Ecto neural progenitor cell (in vitro differentiated cells): ENCODE data around the gene RSBN1L.

ENCODE experiments used
- DNase-seq: peaks from one replicate; pipeline ENCODE4 v3.0.0-alpha.2; 2018; ENCODE audit warnings: low spot score

The RSBN1L gene

GRCh38 chr7:77806425-77806824, 110.2 kb downstream of the RSBN1L start:
- DNase-seq: no peak

DNA sequence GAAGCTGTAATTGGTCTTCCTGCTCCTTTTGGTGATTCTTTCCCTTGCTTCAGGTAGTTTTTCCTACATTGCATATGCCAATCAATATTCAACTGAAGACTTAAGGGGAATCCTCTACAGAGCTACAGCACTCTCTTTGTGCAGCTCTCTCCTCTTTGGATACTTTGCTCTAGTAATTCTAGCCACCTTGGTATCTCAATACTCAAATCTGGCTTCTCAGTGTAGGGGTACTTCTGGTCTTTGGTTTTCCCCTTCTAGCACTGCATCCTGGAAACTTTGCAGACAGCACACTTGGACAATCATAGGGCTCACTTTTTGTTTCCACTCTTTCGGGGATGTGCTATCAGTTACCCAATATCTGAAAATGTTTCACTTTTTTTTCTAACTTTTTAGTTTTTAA, 112.3 kb downstream of the RSBN1L start:
- DNase-seq: no peak

DNA sequence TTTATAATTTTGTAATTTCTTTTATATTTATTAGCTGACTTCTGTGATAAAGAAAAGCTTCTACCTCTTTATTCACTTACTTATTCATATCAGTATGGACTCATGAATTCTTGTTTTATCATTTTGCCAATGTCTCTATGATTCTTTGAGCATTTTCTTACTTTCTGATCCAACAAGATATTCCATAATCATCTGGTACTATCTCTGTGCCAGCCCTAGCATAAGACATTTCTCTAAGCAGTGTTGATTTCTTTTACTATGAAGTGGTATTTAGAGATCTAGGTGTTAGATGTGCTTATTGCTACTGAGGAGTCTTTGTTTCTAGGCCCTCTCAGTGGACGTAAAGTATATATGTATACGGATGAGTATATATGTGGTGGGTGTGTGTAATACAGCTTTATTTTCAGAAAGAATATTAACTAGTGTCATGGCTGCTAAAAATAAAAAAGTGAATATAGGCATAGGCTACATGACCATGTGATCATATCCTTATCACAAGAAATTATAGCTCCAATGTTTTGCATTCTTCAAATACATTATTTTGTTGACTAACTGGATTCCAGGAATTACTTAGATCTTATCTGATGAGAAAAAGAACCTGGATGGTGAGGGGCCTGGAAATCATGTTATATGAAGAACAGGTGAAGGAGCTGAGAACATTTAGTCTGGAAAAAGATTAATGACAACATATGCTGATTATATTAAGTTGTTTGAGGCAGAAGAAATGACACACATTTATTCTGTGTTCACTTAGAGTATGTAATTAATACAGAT, 115.4 kb downstream of the RSBN1L start:
- no peak for DNase-seq

DNA sequence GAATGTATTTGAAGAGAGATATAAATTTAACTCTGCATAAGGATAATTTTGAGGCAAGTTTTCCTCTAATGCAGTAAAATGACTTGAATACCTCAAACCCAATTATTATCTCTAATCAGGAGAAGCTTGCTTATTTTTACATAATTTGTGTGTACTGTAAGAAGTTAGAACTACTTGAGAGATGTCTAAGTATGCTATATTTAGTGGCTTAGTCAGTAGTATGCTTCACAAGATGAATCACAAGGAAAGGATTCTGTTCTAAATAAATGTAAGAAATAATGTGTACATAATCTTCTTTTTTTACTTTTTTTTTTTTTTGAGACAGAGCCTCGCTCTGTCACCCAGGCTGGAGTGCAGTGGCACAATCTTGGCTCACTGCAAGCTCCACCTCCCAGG, 116.0 kb downstream of the RSBN1L start:
- DNase-seq: no peak

DNA sequence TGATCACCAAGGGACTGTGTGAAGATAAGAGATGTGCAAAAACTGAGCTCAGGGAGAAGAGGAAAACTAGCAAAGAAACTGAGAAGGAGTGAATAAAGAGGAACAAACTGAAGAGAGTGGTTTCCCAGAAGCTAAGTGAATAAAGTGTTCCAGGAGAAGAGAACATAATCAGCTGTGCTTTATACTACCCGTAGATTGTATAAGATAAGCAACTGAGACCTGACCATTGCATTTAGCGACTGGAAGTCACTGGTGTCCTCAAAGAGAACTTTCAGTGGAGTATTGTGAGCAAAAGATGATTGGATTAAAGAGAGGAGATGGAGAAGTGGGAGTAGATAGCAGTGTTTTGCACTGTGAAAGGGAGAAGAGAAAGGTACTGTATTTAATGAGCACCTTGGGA, 116.9 kb downstream of the RSBN1L start:
- DNase-seq: no peak

DNA sequence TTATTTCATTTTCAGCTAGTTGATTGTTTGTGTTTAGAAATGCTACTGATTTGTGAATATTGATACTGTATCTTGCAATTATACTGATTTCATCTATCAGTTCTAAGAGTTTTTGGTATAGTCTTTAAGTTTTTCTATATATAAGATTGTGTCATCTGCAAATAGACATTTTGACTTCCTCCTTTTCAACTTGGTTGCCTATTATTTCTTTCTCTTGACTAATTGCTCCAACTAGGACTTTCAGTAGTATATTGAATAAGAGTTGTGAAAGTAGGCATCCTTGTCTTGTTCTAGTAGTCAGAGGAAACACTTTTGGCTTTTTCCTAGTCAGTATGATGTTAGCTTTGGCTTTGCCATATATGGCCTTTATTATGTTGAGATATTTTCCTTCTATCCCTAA, 122.8 kb downstream of the RSBN1L start:
- DNase-seq: no peak

DNA sequence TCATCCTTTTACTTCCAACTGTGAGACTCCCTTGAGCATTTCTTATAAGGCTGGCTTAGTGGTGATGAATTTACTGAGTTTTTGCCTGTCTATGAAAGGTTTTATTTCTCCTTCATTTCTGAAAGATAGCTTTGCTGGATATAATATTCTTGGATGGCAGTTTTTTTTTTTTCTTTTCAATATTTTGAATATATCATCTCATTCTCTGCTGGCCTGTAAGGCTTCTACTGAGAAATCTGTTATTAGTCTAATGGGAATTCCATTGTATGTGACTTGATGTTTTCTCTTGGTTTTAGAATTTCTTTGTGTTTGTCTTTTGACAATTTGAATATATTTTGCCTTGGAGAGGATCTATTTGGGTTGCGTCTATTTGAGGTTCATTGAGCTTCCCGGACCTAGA, 124.7 kb downstream of the RSBN1L start:
- no peak for DNase-seq

- no peak for DNase-seq
These were observed 126.0 kb downstream of the RSBN1L start for GRCh38 chr7:77822269-77822668.

DNA sequence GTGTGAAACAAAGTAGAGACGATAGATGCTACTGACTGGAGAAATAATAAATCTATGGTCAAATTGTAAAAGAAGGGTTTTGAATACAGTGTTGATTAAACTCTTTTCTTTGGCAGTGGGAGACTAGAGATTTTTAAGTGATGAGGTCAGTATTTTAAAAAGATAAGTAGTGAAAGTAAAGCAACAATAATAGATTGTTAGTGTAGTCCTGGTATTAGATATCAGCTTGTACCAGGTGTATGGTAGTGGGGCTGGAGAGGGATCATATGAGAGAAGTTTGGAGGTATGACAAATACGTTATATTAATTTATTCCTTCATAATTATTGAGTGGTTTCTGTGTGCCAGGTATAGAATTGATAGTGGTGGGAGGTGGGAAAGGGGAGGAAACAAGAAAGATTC, 127.5 kb downstream of the RSBN1L start:
- no peak for DNase-seq

DNA sequence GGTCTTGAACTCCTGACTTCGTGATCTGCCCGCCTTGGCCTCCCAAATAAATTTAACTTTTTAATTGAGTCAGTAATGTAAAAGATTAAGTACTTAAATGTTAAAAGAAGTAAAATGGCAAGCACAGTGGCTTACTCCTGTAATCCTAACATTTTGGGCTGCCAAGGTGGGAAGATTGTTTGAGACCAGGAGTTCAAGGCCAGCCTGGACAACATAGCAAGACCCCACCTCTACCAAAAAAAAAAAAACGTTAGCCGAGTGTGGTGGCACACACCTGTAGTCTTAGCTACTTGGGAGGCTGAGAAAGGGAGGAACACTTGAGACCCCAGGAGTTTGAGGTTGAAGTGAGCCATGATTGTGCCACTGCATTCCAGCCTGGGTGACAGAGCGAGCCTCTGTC, 128.4 kb downstream of the RSBN1L start:
- no peak for DNase-seq

DNA sequence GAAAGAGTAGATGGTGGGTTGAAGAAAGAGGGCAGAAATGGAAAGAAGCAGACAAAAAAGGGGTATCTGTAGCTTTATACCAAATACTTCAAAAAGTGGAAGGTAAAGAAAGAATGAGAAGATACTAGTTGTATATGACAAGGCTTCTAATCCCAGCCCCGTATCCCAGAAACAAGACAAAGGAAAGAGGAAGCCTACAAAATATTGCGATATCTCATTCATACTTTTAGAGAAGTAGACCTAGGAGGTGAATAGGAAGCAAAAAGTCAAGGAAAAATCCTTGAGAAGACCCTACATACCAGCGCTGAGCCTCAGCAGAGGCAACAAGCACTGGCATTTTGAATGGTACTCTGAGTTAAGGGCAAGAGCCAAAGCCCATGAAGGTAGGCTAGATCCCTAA, 128.9 kb downstream of the RSBN1L start:
- DNase-seq: no peak

DNA sequence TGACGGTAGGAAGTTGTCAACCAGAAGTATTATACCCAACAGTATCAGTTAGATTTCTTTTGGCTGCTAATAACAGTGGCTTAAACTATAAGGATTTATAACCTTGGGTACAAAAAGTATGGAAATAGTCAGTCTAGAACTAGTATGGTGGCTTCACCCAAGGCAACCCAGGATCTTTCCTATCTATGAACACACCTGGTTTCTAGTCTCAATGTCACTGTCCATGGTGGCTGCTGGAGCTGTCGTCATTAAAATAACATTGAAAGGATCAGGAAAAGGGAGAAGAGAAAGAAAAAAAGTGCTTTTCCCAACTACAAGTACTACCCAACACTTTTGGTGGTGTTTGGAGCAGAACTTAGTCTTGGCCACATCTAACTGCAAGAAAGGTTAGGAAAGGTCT, 130.0 kb downstream of the RSBN1L start:
- no peak for DNase-seq

DNA sequence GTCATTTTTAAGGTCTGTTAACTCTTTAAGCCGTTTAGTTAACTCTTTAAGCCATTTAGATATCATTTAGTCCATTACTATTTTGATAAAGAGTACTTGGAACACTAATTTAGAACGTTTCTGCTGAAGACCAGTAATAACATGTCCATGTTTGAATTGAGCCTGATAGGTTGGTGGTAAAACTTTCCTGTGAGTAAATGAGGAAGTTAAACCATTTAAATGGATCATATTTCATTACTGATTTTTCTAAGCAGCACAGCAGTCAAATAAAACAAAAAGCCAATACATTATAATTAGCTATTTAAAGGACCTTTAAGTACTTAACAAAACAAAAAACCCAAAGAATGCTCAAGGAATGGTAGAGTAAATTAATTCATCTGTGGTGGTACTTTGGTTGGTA, 131.7 kb downstream of the RSBN1L start:
- DNase-seq: no peak

GRCh38 chr7:77830649-77831355, 134.5 kb downstream of the RSBN1L start:
- no peak for DNase-seq

- DNase-seq: no peak
These were observed 135.2 kb downstream of the RSBN1L start for GRCh38 chr7:77831481-77831880.

DNA sequence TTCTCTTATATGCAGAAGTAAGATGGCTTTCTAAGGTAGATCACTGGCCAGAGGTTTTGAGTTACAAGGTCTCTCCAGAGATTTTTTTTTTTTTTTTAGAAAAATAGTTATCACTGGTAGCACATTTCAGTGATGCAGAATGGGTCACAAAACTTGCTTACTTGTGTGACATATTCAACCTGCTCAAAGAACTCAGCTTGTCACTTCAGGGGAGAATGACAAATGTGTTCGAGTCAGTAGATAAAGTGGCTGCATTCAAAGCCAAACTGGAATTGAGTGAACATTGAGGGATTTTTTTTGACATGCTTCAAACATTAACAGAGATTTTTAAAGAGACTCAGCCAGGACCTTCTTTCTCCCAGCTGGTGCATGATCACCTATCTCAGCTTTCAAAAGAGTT, 135.7 kb downstream of the RSBN1L start:
- no peak for DNase-seq
